Central memory CD8-positive, alpha-beta T cell (primary cell): ENCODE data around the gene PI4K2B.
"Not testable (repeated sequence)": the region's sequence is repeated elsewhere in the genome, so short reads cannot be mapped to it uniquely, and the experiment has no call there.

Experiments
- ATAC-seq: fragments of 150-1000 bp; cut with Tn5 transposase; replicated peaks from 2 replicates; pipeline ENCODE4 v1.10.0; 2022; ENCODE audit warnings: mild to moderate bottlenecking, moderate FRiP score, moderate number of reproducible peaks; ENCODE audit not compliant: poor library complexity, severe bottlenecking; ENCODE audit errors: extremely low read depth
- DNase-seq, 2 donors: peaks; one replicate each; pipeline ENCODE4 v3.0.0; 2021; ENCODE audit warnings: low spot score in 2 of 2
- H3K27ac Mint-ChIP-seq: one replicate; pipeline ENCODE4 v1.8.0; 2022; ENCODE audit warnings: low read depth, mild to moderate bottlenecking, moderate library complexity, mixed read lengths
- H3K27me3 Mint-ChIP-seq: one replicate; pipeline ENCODE4 v1.8.0; 2022; ENCODE audit warnings: mixed read lengths
- H3K36me3 Mint-ChIP-seq: one replicate; pipeline ENCODE4 v1.8.0; 2022; ENCODE audit warnings: mild to moderate bottlenecking, moderate library complexity, mixed read lengths; ENCODE audit not compliant: insufficient read depth
- H3K4me1 Mint-ChIP-seq: one replicate; pipeline ENCODE4 v1.8.0; 2022; ENCODE audit warnings: mixed read lengths
- H3K4me3 Mint-ChIP-seq: one replicate; pipeline ENCODE4 v1.8.0; 2022; ENCODE audit warnings: mild to moderate bottlenecking, moderate library complexity, mixed read lengths
- H3K9me3 Mint-ChIP-seq: one replicate; pipeline ENCODE4 v1.8.0; 2022; ENCODE audit warnings: mixed read lengths

Gene PI4K2B

DNA sequence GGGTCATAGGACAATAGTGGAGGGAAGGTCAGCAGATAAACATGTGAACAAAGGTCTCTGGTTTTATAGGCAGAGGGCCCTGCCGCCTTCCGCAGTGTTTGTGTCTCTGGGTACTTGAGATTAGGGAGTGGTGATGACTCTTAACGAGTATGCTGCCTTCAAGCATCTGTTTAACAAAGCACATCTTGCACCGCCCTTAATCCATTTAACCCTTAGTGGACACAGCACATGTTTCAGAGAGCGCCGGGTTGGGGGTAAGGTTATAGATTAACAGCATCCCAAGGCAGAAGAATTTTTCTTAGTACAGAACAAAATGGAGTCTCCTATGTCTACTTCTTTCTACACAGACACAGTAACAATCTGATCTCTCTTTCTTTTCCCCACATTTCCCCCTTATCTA lies 15.0 kb downstream of the PI4K2B start:
- not testable (repeated sequence) for ATAC-seq, H3K9me3 Mint-ChIP-seq, H3K27me3 Mint-ChIP-seq, DNase-seq, H3K27ac Mint-ChIP-seq, H3K36me3 Mint-ChIP-seq, H3K4me3 Mint-ChIP-seq
- H3K4me1 Mint-ChIP-seq, result peaks cover 52% of the 10 kb centered on the region

DNA sequence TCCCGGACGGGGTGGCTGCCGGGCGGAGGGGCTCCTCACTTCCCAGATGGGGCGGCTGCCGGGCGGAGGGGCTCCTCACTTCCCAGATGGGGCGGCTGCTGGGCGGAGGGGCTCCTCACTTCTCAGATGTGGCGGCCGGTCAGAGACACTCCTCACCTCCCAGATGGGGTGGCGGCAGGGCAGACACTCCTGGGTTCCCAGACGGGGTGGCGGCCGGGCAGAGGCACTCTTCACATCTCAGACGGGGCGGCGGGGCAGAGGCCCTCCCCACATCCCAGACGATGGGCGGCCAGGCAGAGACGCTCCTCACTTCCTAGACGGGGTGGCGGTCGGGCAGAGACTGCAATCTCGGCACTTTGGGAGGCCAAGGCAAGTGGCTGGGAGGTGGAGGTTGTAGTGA lies 15.7 kb downstream of the PI4K2B start:
- not testable (repeated sequence) for ATAC-seq, H3K4me3 Mint-ChIP-seq, H3K36me3 Mint-ChIP-seq, H3K9me3 Mint-ChIP-seq, H3K27me3 Mint-ChIP-seq, DNase-seq, H3K27ac Mint-ChIP-seq
- H3K4me1 Mint-ChIP-seq, result peaks cover 46% of the 10 kb centered on the region

DNA sequence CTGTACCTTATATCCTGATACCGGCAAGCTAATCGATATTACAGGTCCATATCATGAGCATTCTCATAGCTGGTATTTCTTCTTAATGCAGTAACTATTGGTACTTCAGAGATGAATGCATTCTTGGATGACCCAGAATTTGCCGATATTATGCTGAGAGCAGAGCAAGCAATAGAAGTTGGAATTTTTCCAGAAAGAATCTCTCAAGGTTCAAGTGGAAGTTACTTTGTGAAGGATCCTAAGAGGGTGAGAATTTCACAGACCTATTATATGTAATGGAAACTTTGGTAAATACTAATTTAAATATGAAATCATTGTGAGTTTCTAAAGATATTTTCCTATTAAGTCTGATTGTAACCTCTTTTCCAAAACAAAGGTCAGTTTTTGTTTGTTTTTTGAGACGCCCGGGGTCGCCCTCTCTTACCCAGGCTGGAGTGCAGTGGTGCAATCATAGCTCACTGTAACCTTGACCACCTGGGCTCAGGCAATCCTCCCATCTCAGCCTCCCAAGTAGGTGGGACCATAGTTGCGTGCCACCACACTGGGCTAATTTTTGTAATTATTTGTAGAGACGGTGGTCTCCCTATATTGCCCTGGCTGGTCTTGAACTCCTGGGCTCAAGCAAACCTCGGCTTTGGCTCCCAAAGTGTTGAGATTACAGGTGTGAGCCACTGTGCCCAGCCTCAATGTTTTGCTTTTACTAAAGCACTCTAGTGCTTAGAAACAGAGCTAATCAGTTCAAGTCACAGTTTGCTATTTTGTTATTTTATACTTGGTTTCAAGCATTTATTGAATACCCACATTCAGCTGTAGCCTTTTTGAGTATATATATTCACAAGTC lies 18.6 kb downstream of the PI4K2B start:
- DNase-seq, result no peak

DNA sequence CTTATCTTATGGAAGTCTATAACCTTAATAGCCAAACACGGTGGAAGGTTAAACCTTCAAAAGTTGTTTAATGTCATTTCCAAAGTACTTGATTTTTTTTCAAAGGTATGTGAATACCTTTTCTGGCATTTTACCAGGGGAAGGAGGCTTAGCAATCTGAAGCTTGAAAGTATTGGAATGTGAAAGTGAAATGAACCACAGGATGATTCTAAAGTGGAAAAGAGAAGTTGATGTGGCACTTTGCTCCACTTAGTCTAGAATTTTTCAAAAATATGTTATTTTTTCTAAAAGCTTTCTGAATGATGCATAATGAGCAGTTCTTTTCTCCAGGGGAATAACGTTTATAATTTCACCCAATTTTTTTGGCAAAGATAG lies 19.2 kb downstream of the PI4K2B start:
- Mint-ChIP-seq H3K4me1 (peaks cover 25% of the 10 kb centered on the region), H3K27me3 (no peaks in the 10 kb centered on the region), H3K4me3 (no peak overlapping the region), H3K9me3 (no peaks in the 10 kb centered on the region), H3K36me3 (peaks cover 16% of the 10 kb centered on the region), H3K27ac (no peak overlapping the region)
- ATAC-seq (no peak), DNase-seq (no peak)

More for the DNA sequence above, 18.6 kb downstream of the PI4K2B start:
- Mint-ChIP-seq H3K4me1 (peaks cover 28% of the 10 kb centered on the region), H3K27me3 (no peaks in the 10 kb centered on the region), H3K9me3 (no peaks in the 10 kb centered on the region), H3K36me3 (peaks cover 16% of the 10 kb centered on the region), H3K4me3 (no peak overlapping the region), H3K27ac (no peak overlapping the region)
- ATAC-seq, result no peak

DNA sequence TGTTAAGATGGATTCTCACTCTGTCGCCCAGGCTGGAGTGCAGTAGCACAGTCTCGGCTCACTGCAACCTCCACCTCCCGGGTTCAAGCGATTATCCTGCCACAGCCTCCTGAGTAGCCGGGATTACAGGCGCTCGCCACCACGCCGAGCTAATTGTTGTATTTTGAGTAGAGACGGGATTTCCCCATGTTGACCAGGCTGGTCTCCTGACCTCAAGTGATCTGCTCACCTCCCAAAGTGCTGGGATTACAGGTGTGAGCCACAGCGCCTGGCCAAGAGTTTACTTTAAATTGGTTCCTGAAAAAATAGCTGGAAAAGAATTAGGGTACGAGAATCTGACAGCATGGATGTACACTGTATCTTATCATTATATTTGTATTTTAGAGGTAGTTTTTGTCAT lies 20.0 kb downstream of the PI4K2B start:
- DNase-seq, H3K27me3 Mint-ChIP-seq, H3K4me3 Mint-ChIP-seq, H3K9me3 Mint-ChIP-seq, ATAC-seq: not testable (repeated sequence)
- Mint-ChIP-seq H3K36me3 (peaks cover 16% of the 10 kb centered on the region), H3K4me1 (peaks cover 20% of the 10 kb centered on the region), H3K27ac (peak overlapping the region; percentile 38)

DNA sequence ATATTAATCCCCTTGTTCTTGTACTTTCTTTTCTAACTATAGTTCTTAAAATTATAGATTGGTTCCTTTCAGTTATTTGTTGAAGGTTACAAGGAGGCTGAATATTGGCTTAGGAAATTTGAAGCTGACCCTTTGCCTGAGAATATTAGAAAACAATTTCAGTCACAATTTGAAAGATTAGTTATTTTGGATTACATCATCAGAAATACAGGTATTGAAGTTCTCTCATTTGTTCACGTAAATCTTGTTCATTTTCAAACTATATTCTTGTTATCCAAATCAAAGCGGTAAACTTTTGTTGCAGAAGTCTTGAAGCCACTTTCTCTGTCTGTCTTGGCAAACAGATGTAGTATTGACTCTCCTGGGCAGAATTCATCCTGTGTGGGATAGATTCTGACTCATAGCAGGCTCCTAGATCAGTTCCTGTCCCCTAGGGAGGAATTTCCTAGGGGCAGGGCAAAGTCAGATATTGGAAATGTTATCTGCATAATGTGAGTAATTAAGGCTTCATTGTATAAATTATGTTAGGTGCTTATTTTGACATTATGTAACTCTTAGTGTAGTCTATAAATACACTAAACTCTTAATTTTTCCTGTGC lies 25.2 kb downstream of the PI4K2B start:
- no peak overlapping the region for H3K4me3 Mint-ChIP-seq
- no peaks in the 10 kb centered on the region for H3K27me3 Mint-ChIP-seq
- no peaks in the 10 kb centered on the region for H3K4me1 Mint-ChIP-seq
- H3K9me3 Mint-ChIP-seq, result no peaks in the 10 kb centered on the region
- H3K36me3 Mint-ChIP-seq, result peaks cover 24% of the 10 kb centered on the region
- DNase-seq (no peak), ATAC-seq (no peak)
- H3K27ac Mint-ChIP-seq, result no peak overlapping the region

DNA sequence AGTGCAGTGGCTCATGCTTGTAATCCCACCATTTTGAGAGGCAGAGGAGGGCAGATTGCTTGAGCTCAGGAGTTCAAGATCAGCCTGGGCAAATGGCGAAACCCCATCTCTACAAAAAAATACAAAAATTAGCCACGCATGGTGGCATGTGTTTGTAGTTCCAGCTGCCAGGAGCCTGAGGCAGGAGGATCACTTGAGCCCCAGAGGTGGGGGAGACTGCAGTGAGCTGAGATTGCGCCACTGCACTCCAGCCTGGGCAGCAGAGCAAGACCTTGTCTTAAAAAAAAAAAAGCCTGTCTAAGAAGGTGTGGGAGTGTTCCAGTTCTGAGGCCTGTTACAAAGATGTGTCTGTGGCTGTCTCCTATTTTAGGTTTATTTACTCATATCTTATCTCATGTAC lies 38.0 kb downstream of the PI4K2B start:
- no peak overlapping the region for H3K4me3 Mint-ChIP-seq
- H3K27me3 Mint-ChIP-seq, result no peaks in the 10 kb centered on the region
- H3K27ac Mint-ChIP-seq, result no peak overlapping the region

DNA sequence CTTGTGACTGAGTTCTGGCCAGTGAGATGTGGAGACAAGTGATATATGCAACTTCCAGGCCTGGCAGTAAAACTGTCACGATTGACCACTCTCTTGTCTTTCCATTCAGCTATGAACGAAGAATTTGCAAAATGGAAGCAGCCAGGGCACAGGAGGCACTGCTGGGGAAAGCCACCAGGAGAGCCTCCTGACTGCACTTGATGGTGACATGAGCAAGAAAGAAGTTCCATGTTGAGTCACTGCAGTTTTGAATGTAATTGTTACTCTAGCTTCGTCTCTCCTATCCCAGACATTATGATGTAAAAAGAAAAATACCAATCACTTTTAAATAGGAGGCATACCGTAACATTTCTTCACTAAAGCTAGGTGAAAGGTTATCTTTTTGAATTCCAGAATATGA lies 46.4 kb downstream of the PI4K2B start:
- H3K4me3 Mint-ChIP-seq, result no peak overlapping the region
- no peaks in the 10 kb centered on the region for H3K4me1 Mint-ChIP-seq
- ATAC-seq, result no peak
- H3K9me3 Mint-ChIP-seq, result no peaks in the 10 kb centered on the region
- H3K36me3 Mint-ChIP-seq, result peaks cover 12% of the 10 kb centered on the region
- H3K27me3 Mint-ChIP-seq, result no peaks in the 10 kb centered on the region
- no peak for DNase-seq
- H3K27ac Mint-ChIP-seq, result no peak overlapping the region

More for the DNA sequence above, 38.0 kb downstream of the PI4K2B start:
- peaks cover 27% of the 10 kb centered on the region for H3K36me3 Mint-ChIP-seq
- no peak for ATAC-seq
- no peaks in the 10 kb centered on the region for H3K4me1 Mint-ChIP-seq
- DNase-seq, result no peak
- no peaks in the 10 kb centered on the region for H3K9me3 Mint-ChIP-seq

DNA sequence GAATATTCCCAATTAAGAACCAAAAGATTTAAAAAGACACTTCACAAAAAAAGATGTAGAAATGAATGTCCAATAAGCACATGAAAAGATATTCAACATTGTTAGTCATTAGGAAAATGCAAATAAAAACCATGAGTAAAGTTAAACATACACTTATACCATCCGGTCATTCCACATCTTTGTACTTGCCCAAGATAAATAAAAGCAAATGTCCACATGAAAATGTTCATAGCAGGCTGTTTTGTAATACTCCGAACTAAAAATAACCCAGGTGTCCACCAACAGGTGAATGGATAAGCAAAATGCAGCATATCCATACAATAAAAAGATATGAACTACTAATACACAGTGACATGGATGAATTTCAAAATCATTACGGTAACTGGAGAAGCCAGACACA lies 50.1 kb downstream of the PI4K2B start:
- ATAC-seq, result no peak
- H3K4me3 Mint-ChIP-seq, result no peak overlapping the region
- H3K27me3 Mint-ChIP-seq, result peaks cover 14% of the 10 kb centered on the region
- peaks cover 11% of the 10 kb centered on the region for H3K9me3 Mint-ChIP-seq
- no peak overlapping the region for H3K27ac Mint-ChIP-seq
- H3K4me1 Mint-ChIP-seq, result no peaks in the 10 kb centered on the region
- DNase-seq, result no peak
- H3K36me3 Mint-ChIP-seq, result peaks cover 6% of the 10 kb centered on the region

DNA sequence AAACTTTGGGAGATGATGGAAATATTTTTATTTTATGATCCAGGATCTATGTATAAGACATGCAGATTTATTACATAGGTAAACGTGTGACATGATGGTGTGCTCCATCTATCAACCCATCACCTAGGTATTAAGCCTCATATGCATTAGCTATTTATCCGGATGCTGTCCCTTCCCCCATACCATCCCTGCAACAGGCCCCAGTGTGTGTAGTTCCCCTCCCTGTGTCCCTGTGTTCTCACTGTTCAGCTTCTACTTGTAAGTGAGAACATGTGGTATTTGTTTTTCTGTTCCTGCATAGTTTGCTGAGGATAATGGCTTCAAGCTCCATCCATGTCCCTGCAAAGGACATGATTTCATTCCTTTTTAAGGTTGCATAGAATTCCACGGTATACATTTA lies 50.6 kb downstream of the PI4K2B start:
- no peak for DNase-seq
- no peak for ATAC-seq
- H3K4me3 Mint-ChIP-seq, result no peak overlapping the region
- peaks cover 3% of the 10 kb centered on the region for H3K36me3 Mint-ChIP-seq
- no peaks in the 10 kb centered on the region for H3K4me1 Mint-ChIP-seq
- no peak overlapping the region for H3K27ac Mint-ChIP-seq
- peaks cover 11% of the 10 kb centered on the region for H3K9me3 Mint-ChIP-seq
- peaks cover 14% of the 10 kb centered on the region for H3K27me3 Mint-ChIP-seq

DNA sequence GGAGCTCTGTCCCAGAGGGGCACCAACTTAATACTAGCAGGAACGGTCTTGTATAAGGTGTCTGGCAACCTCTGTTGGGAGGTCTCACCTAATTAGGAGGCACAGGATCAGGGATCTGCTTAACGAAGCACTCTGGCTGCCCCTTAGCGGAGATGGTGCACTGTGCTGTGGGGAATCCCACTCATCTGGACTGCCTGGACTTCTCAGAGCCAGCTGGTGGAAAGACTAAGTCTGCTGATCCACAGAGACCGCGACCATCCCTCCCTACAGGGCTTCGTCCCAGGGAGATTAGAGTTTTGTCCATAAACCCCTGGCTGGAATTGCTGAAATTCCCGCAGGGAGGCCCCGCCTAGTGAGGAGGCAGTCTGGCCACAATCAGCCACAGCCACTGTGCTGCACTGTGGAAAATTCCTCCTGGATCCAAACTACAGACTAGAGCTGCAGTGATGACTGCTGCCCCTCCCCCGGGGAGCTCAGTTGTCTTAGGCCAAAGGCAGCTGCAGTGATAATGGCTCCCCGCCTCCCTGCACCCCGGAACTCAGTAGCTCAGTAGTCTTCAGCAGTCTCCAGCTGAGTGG lies 56.7 kb downstream of the PI4K2B start:
- ATAC-seq (no peak), DNase-seq (no peak)
- peaks cover 11% of the 10 kb centered on the region for H3K9me3 Mint-ChIP-seq
- no peaks in the 10 kb centered on the region for H3K4me1 Mint-ChIP-seq
- no peaks in the 10 kb centered on the region for H3K36me3 Mint-ChIP-seq
- no peak overlapping the region for H3K27ac Mint-ChIP-seq
- H3K4me3 Mint-ChIP-seq, result no peak overlapping the region
- H3K27me3 Mint-ChIP-seq, result peaks cover 17% of the 10 kb centered on the region

DNA sequence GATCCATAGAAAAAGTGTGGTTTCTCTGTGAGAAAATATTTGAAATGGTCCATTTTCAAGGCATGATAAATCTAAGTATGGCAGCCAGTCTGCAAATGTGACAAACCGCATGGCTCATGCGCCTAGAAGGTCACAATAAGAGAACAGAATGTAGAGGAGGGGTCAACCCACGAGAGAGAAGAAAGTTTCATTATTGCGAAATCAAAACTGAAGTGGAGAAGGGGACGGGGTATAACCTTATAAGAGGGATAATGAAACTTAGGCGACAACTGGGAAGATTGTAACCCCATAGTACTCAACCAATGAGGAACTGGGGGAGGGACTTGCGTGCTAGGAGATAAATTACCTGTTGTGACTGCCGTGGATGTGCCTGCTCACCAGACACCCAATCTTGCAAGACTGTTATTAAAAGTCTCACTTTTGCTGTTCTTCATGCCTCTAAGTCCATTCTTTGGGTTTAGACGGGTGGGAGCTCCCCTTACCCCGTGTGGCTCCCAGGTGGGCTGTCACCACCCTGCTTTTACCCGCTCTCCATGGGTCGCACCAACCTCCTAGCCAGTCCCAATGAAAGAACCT lies 57.4 kb downstream of the PI4K2B start:
- peaks cover 11% of the 10 kb centered on the region for H3K9me3 Mint-ChIP-seq
- no peaks in the 10 kb centered on the region for H3K36me3 Mint-ChIP-seq
- ATAC-seq (no peak), DNase-seq (no peak)
- peaks cover 22% of the 10 kb centered on the region for H3K27me3 Mint-ChIP-seq
- no peak overlapping the region for H3K27ac Mint-ChIP-seq
- no peak overlapping the region for H3K4me3 Mint-ChIP-seq
- no peaks in the 10 kb centered on the region for H3K4me1 Mint-ChIP-seq
